ENCODE data around the gene MTMR1.

- TF ChIP-seq CTCF (IDR thresholded peaks at IDR 0.05) (no peak), POLR2AphosphoS5 (IDR thresholded peaks at IDR 0.05) (no peak)
Measured at GRCh38 chrX:150757371-150757770, 64.2 kb downstream of the MTMR1 start.
